C4-2B (cell line): Measurements from ENCODE around the gene CCDC201.
"Not testable (repeated sequence)": the region's sequence is repeated elsewhere in the genome, so short reads cannot be mapped to it uniquely, and the experiment has no call there.

Experiments
- CTCF ChIP-seq: fragments of 450-650 bp; conservative IDR thresholded peaks from 2 replicates; pipeline ENCODE4 v1.5.1; 2017; ENCODE audit warnings: mild to moderate bottlenecking
- ZFX ChIP-seq: fragments of 450-650 bp; IDR thresholded peaks from 2 replicates; pipeline ENCODE4 v1.6.1; 2017

GRCh38 chr7:45814216-45815118 lies 58.4 kb downstream of the CCDC201 start:
- TF ChIP-seq CTCF, ZFX: not testable (repeated sequence)
